Measurements from ENCODE around the gene CHRNA3. TPM values are rescaled to one million over a fixed set of nuclear protein-coding genes. Genes with fewer than 3 reads are reported as not detected.
"Not testable (repeated sequence)": the region's sequence is repeated elsewhere in the genome, so short reads cannot be mapped to it uniquely, and the experiment has no call there.

CHRNA3 gene
- polyA plus RNA-seq, 1 donor from 2014 or later = 2.4 TPM

- H3K27me3 ChIP-seq (ENCODE audit: insufficient read depth, low read depth, low read length) = no peaks in the 10 kb centered on the region
- no peak overlapping the region for H3K4me3 ChIP-seq (ENCODE audit: low read length)
- no peak overlapping the region for H2AFZ ChIP-seq (ENCODE audit: low read depth, low read length)
- H3K9me2 ChIP-seq (ENCODE audit: insufficient read depth, low read length) = no peaks in the 10 kb centered on the region
- peaks cover 5% of the 10 kb centered on the region for H3K79me2 ChIP-seq (replicated peaks; ENCODE audit: insufficient read depth, low read length)
- no peaks in the 10 kb centered on the region for H4K20me1 ChIP-seq (ENCODE audit: insufficient read depth)
- H3K9ac ChIP-seq (ENCODE audit: low read length) = no peak overlapping the region
- no peak for TF ChIP-seq REST (IDR thresholded peaks at IDR 0.05; ENCODE audit: borderline replicate concordance)
- no peak for TF ChIP-seq TAF1 (IDR thresholded peaks at IDR 0.05; ENCODE audit: low read depth)
- TF ChIP-seq RAD21 (conservative IDR thresholded peaks at IDR 0.05) = no peak
- TF ChIP-seq POLR2AphosphoS5 (IDR thresholded peaks at IDR 0.05) = no peak
- no peak for TF ChIP-seq CTCF (IDR thresholded peaks at IDR 0.05; ENCODE audit: poor library complexity, severe bottlenecking)
- TF ChIP-seq EZH2 (IDR thresholded peaks at IDR 0.05; ENCODE audit: borderline replicate concordance, insufficient read depth, low read length, poor library complexity, severe bottlenecking) = no peak
- TF ChIP-seq EP300 (conservative IDR thresholded peaks at IDR 0.05; ENCODE audit: poor library complexity, severe bottlenecking) = no peak
- no peak for TF ChIP-seq SMC3 (conservative IDR thresholded peaks at IDR 0.05; ENCODE audit: poor library complexity)
- TF ChIP-seq MXI1 (conservative IDR thresholded peaks at IDR 0.05; ENCODE audit: poor library complexity, severe bottlenecking) = no peak
- no peak overlapping the region for H3K27ac ChIP-seq (ENCODE audit: low read length)
- H3K36me3 ChIP-seq (ENCODE audit: insufficient read depth, low read length) = no peaks in the 10 kb centered on the region
- no peaks in the 10 kb centered on the region for H3F3A ChIP-seq (ENCODE audit: insufficient read depth, low read length, poor library complexity, severe bottlenecking)
- H3K9me3 ChIP-seq (ENCODE audit: low read length) = no peaks in the 10 kb centered on the region
- no peak overlapping the region for H3K4me2 ChIP-seq (ENCODE audit: low read length)
Measured at GRCh38 chr15:78563092-78563491, 57.7 kb downstream of the CHRNA3 start.

GRCh38 chr15:78561490-78561889 is 59.3 kb downstream of the CHRNA3 start:
- H3K4me3 ChIP-seq (ENCODE audit: low read length) = no peak overlapping the region
- H4K20me1 ChIP-seq (ENCODE audit: insufficient read depth) = no peaks in the 10 kb centered on the region
- no peak overlapping the region for H2AFZ ChIP-seq (ENCODE audit: low read depth, low read length)
- no peaks in the 10 kb centered on the region for H3K9me3 ChIP-seq (ENCODE audit: low read length)
- H3K4me2 ChIP-seq (ENCODE audit: low read length) = no peak overlapping the region
- TF ChIP-seq MXI1 (conservative IDR thresholded peaks at IDR 0.05; ENCODE audit: poor library complexity, severe bottlenecking) (no peak), EP300 (conservative IDR thresholded peaks at IDR 0.05; ENCODE audit: poor library complexity, severe bottlenecking) (no peak), RAD21 (conservative IDR thresholded peaks at IDR 0.05) (no peak), EZH2 (IDR thresholded peaks at IDR 0.05; ENCODE audit: borderline replicate concordance, insufficient read depth, low read length, poor library complexity, severe bottlenecking) (no peak), REST (IDR thresholded peaks at IDR 0.05; ENCODE audit: borderline replicate concordance) (no peak), TAF1 (IDR thresholded peaks at IDR 0.05; ENCODE audit: low read depth) (no peak), POLR2AphosphoS5 (IDR thresholded peaks at IDR 0.05) (no peak), SMC3 (conservative IDR thresholded peaks at IDR 0.05; ENCODE audit: poor library complexity) (no peak), CTCF (IDR thresholded peaks at IDR 0.05; ENCODE audit: poor library complexity, severe bottlenecking) (no peak)
- no peaks in the 10 kb centered on the region for H3K9me2 ChIP-seq (ENCODE audit: insufficient read depth, low read length)
- no peaks in the 10 kb centered on the region for H3K27me3 ChIP-seq (ENCODE audit: insufficient read depth, low read depth, low read length)
- no peaks in the 10 kb centered on the region for H3K36me3 ChIP-seq (ENCODE audit: insufficient read depth, low read length)
- H3K27ac ChIP-seq (ENCODE audit: low read length) = no peak overlapping the region
- no peak overlapping the region for H3K9ac ChIP-seq (ENCODE audit: low read length)
- no peaks in the 10 kb centered on the region for H3F3A ChIP-seq (ENCODE audit: insufficient read depth, low read length, poor library complexity, severe bottlenecking)
- H3K79me2 ChIP-seq (replicated peaks; ENCODE audit: insufficient read depth, low read length) = no peaks in the 10 kb centered on the region

DNA sequence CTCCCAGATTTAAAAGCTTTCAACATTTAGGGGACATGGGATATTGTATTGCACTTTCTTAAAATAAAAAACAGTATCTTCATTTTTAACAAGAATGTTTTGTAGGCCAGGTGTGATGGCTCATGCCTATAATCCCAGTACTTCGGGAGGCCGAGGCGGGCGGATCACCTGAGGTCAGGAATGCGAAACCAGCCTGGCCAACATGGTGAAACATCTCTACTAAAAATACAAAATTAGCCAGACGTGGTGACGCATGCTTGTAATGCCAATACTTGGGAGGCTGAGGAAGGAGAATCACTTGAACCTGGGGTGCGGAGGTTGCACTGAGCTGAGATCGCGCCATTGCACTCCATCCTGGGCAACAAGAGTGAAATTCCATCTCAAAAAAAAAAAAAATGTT is 60.6 kb downstream of the CHRNA3 start:
- not testable (repeated sequence) for H3K4me2 ChIP-seq (ENCODE audit: low read length); H3K9ac ChIP-seq (ENCODE audit: low read length); H3K27me3 ChIP-seq (ENCODE audit: insufficient read depth, low read depth, low read length); H3K27ac ChIP-seq (ENCODE audit: low read length); H3K9me3 ChIP-seq (ENCODE audit: low read length); H4K20me1 ChIP-seq (ENCODE audit: insufficient read depth); H2AFZ ChIP-seq (ENCODE audit: low read depth, low read length); H3K4me3 ChIP-seq (ENCODE audit: low read length); H3F3A ChIP-seq (ENCODE audit: insufficient read depth, low read length, poor library complexity, severe bottlenecking); H3K79me2 ChIP-seq (replicated peaks; ENCODE audit: insufficient read depth, low read length); H3K36me3 ChIP-seq (ENCODE audit: insufficient read depth, low read length); H3K9me2 ChIP-seq (ENCODE audit: insufficient read depth, low read length)
